GM19438 (cell line): ENCODE results near the gene PRKX.
"Not testable (repeated sequence)": the region's sequence is repeated elsewhere in the genome, so short reads cannot be mapped to it uniquely, and the experiment has no call there.

Experiments
- ATAC-seq: cut with Tn5 transposase; IDR thresholded peaks from one replicate; pipeline ENCODE4 v1.9.1; 2021; ENCODE audit warnings: low read depth; ENCODE audit not compliant: unreplicated experiment

The PRKX gene

GRCh38 chrX:3585719-3586118, 127.7 kb downstream of the PRKX start:
- no peak for ATAC-seq

GRCh38 chrX:3584415-3584996, 128.9 kb downstream of the PRKX start:
- no peak for ATAC-seq

DNA sequence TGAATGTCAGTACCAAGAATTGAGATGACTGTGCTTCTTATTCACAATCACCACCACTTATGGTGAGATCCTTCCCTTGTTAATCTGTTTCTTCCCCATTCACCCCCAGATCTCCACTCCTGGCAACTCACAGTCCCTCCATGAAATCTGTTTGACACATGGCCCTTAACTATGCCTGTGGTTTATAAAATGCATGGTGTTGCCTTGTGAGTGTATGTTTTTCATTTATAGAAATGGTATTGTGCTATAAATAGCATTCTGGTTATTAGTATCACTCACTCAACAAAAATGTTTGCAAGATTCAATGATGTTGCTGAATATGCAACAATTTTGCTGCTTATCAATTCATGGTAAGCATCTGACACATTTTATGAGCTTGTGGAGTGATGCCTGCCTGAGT, 131.0 kb downstream of the PRKX start:
- no peak for ATAC-seq

GRCh38 chrX:3581609-3582108, 131.8 kb downstream of the PRKX start:
- no peak for ATAC-seq

GRCh38 chrX:3577551-3577950, 135.9 kb downstream of the PRKX start:
- ATAC-seq = no peak

GRCh38 chrX:3576886-3577501, 136.5 kb downstream of the PRKX start:
- ATAC-seq = no peak

DNA sequence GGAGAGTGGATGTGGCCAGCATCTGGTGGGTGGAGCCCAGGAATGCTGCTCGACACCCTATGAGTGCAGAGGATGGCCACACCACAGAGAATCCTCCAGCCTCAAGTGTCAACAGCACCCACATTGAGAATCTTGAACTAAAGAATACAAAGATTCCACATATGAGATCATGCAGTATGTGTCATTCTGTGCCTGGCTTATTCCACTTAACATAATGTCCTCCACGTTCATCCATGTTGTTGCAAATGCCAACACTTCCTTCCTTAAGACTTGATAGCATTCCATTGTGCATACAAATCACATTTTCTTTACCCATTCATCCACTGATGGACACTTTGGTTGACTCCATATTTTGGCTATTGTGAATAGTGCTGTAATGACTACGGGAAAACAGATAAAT, 145.8 kb downstream of the PRKX start:
- no peak for ATAC-seq

DNA sequence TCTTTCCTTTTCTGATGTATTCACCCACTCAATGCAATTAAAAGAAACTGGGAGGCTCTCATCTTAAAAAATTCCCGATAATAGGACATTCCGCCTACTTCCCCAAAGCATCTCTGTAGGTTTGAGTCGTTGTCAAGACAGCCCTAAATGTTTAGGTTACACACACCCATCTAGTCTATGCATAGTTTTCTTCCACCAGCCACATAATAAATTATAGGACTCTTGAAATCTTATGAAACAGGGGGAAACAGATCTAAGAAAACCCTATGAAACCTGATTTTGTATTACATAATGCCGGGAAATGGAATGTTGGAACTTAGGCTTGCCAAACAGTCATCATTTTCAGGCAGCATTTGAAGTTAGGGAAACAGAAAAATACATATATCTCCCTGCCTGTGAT, 150.0 kb downstream of the PRKX start:
- no peak for ATAC-seq

GRCh38 chrX:3560010-3560409, 153.4 kb downstream of the PRKX start:
- not testable (repeated sequence) for ATAC-seq
